ENCODE results near the gene SNAI3. TPM values are rescaled to one million over a fixed set of nuclear protein-coding genes. Genes with fewer than 3 reads are reported as not detected.

The SNAI3 gene
- total RNA-seq, 1 donor from 2014 or later, result 2.7 TPM

DNA sequence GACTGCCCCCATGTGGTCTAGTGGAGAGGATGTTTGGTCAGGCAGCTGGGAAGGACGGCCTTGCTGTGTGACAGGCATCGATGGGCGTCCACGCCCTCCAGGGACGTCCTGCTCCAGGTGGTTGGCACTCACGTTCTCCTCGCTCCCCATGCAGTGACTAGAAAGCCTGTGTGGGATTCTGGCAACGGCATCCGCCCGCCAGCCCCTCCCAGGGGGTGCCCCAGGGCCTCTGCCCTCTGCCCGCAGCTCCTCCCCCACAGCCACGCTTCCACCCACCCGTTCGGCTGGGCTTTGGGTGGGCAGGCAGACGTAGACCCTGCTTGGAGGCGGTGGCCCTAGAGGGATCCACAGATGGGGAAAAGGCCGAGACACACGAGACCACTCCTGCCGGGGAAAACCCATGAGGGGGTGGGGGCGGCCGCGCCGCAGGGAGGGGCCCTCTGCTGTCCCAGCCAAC is 52.6 kb downstream of the SNAI3 start:
- H3K4me3 Mint-ChIP-seq, result peak overlapping the region; percentile 76
- TF ChIP-seq, protein P1, sequence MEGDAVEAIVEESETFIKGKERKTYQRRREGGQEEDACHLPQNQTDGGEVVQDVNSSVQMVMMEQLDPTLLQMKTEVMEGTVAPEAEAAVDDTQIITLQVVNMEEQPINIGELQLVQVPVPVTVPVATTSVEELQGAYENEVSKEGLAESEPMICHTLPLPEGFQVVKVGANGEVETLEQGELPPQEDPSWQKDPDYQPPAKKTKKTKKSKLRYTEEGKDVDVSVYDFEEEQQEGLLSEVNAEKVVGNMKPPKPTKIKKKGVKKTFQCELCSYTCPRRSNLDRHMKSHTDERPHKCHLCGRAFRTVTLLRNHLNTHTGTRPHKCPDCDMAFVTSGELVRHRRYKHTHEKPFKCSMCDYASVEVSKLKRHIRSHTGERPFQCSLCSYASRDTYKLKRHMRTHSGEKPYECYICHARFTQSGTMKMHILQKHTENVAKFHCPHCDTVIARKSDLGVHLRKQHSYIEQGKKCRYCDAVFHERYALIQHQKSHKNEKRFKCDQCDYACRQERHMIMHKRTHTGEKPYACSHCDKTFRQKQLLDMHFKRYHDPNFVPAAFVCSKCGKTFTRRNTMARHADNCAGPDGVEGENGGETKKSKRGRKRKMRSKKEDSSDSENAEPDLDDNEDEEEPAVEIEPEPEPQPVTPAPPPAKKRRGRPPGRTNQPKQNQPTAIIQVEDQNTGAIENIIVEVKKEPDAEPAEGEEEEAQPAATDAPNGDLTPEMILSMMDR (IDR thresholded peaks at IDR 0.05), result no peak
- intact Hi-C loops (cut with micrococcal nuclease), result loop anchor here (1.0 to 10.0 kb wide), 9 partner anchors 18 to 1249 kb away; partner anchors contain the start of genes CTU2, CYBA, FBXO31 and MVD
- ATAC-seq (ENCODE audit: low read depth), result peak; percentile 54
- no peaks in the 10 kb centered on the region for H3K9me3 Mint-ChIP-seq
- DNase-seq, result peak; percentile 64
- POLR2A ChIA-PET, result interaction anchor here (0.5 to 2.3 kb wide), 13 partner anchors 8 to 163 kb away, joined by 3 to 14 read pairs (median 5); partner anchors contain the start of genes CYBA, MVD and ZC3H18
- CTCF ChIA-PET, result interaction anchor here (1.0 to 1.7 kb wide), 5 partner anchors 10 to 104 kb away, joined by 3 to 6 read pairs (median 4); no protein-coding TSS in a partner anchor
- peaks cover 23% of the 10 kb centered on the region for H3K36me3 Mint-ChIP-seq (ENCODE audit: low read depth)
- no peaks in the 10 kb centered on the region for H3K27me3 Mint-ChIP-seq
- H3K27ac Mint-ChIP-seq, result peak overlapping the region; percentile 71
- peaks cover 46% of the 10 kb centered on the region for H3K4me1 Mint-ChIP-seq

DNA sequence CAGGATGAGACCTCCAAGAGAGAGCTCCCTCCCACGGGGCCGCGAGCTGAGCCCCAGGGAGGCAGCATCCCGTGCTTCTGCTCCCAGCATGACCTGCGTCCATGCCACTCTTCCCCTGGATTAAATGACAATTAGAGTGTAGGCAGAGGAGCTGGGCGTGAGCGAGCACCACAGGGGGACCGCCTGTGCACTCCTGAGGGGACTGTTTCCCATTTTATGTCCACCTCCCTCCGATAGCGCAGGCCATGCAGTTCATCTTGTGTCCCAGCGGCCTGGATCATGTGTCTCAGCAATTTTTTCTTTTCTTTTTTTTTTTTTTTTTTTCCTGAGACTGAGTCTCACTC is 53.7 kb downstream of the SNAI3 start:
- DNase-seq (no peak), ATAC-seq (ENCODE audit: low read depth) (no peak)
- Mint-ChIP-seq H3K4me1 (peaks cover 35% of the 10 kb centered on the region), H3K36me3 (ENCODE audit: low read depth) (peaks cover 31% of the 10 kb centered on the region), H3K27me3 (no peaks in the 10 kb centered on the region), H3K9me3 (no peaks in the 10 kb centered on the region), H3K4me3 (no peak overlapping the region), H3K27ac (no peak overlapping the region)
- TF ChIP-seq, protein P1 (IDR thresholded peaks at IDR 0.05), result no peak
- intact Hi-C loops (cut with micrococcal nuclease), result loop anchor here (10.0 kb wide), 3 partner anchors 152 to 1248 kb away; partner anchors contain the start of genes FBXO31, PIEZO1 and ZNF778
- ChIA-PET CTCF (interaction anchor here (1.3 to 1.7 kb wide), 3 partner anchors 11 to 105 kb away, joined by 3 to 6 read pairs (median 4); no protein-coding TSS in a partner anchor), POLR2A (interaction anchor here (1.2 to 2.3 kb wide), 4 partner anchors 9 to 68 kb away, joined by 3 to 14 read pairs (median 6); partner anchors contain the start of gene ZC3H18)

DNA sequence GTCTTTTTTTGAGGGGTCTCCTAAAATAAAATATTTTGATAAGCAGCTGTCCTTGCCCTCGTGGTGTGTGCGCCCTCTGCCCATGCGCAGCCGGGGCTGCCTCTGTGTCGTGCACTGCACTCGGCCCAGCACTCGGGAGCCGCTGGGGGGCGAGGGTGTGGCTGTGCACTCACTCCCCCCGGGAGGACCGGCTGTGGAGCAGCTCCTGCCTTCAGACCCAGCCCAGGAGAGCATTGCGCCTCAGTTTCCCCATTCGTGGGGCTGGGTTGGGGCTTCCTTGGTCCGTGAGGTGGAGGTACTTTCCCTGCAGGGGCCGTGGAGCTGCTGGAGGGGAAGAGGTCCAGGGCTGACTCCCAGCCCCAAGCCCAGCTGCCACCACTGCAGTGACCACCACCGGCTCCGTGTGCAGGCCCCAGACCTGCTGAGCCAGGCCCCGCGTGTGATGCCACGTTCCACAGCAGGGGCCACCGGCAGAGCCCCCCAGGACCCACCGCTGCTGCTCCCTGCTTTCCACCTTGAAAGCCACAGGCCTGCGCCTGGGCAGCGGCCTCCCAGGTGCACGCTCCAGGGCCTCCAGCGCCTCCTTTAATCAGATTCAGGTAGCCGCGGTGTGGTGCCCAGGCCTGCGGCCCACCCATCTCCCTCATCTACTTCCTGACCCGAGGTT is 54.3 kb downstream of the SNAI3 start:
- Mint-ChIP-seq H3K27ac (no peak overlapping the region), H3K27me3 (no peaks in the 10 kb centered on the region), H3K4me3 (no peak overlapping the region), H3K36me3 (ENCODE audit: low read depth) (peaks cover 36% of the 10 kb centered on the region), H3K9me3 (no peaks in the 10 kb centered on the region), H3K4me1 (peaks cover 29% of the 10 kb centered on the region)
- TF ChIP-seq, protein P1 (IDR thresholded peaks at IDR 0.05), result no peak
- DNase-seq, result no peak
- POLR2A ChIA-PET, result interaction anchor here (1.3 to 2.3 kb wide), 4 partner anchors 17 to 69 kb away, joined by 3 to 14 read pairs (median 6); partner anchors contain the start of gene ZC3H18
- no peak for ATAC-seq (ENCODE audit: low read depth)
- CTCF ChIA-PET, result interaction anchor here (0.9 to 1.7 kb wide), 2 partner anchors 12 to 22 kb away, joined by 3 to 4 read pairs; no protein-coding TSS in a partner anchor
- intact Hi-C loops (cut with micrococcal nuclease), result loop anchor here (10.0 kb wide), 3 partner anchors 153 to 1247 kb away; partner anchors contain the start of genes FBXO31, PIEZO1 and ZNF778

DNA sequence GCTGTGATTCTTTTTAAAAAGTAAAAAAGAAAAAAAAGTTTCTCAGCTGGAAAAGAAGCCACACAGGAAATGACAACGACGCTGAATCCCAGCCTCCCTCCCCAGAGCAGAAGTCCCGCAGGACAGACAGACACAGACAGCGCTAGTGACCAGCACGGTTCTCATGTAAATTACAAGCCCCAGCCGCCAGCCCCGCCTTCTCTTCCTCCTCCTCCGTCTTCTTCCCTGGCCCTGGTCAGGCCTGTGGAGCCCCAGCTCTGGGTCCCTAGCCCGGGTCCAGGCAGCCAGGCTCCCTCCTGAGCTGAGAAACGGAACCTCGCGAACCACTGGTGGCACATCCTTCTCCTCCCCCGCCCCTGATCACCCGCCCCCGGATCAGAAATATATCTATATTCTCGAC is 54.9 kb downstream of the SNAI3 start:
- ChIA-PET POLR2A (interaction anchor here (1.0 to 1.3 kb wide), 2 partner anchors 13 to 61 kb away, joined by 3 to 5 read pairs; partner anchors contain the start of gene ZC3H18), CTCF (interaction anchor here (0.9 kb wide), 1 partner anchor 21 kb away, joined by 3 read pairs; no protein-coding TSS in a partner anchor)
- Mint-ChIP-seq H3K27ac (no peak overlapping the region), H3K36me3 (ENCODE audit: low read depth) (peaks cover 43% of the 10 kb centered on the region), H3K4me3 (no peak overlapping the region), H3K4me1 (peaks cover 27% of the 10 kb centered on the region), H3K27me3 (no peaks in the 10 kb centered on the region), H3K9me3 (no peaks in the 10 kb centered on the region)
- TF ChIP-seq, protein P1 (IDR thresholded peaks at IDR 0.05), result no peak
- intact Hi-C loops (cut with micrococcal nuclease), result loop anchor here (10.0 kb wide), 3 partner anchors 153 to 1247 kb away; partner anchors contain the start of genes FBXO31, PIEZO1 and ZNF778
- ATAC-seq (ENCODE audit: low read depth) (no peak), DNase-seq (no peak)
